Dendritic cell treated with granulocyte-macrophage colony-stimulating factor and Interleukin-4, amounts not matched to agents 40 ng/mL and 50 ng/mL, for 4 days (primary cell): ENCODE measurements around the gene CPLX1.
A peak's percentile ranks its signal among the peaks of the same experiment; 100 is the strongest.
"Not testable (repeated sequence)": the region's sequence is repeated elsewhere in the genome, so short reads cannot be mapped to it uniquely, and the experiment has no call there.

Source experiments
- H3K27ac Mint-ChIP-seq: one replicate; pipeline ENCODE4 v1.8.0; 2022; ENCODE audit warnings: mild to moderate bottlenecking, mixed read lengths
- H3K27me3 Mint-ChIP-seq: one replicate; pipeline ENCODE4 v1.8.0; 2022; ENCODE audit warnings: mild to moderate bottlenecking, mixed read lengths
- H3K36me3 Mint-ChIP-seq: one replicate; pipeline ENCODE4 v1.8.0; 2022; ENCODE audit warnings: low read depth, mixed read lengths
- H3K4me1 Mint-ChIP-seq: one replicate; pipeline ENCODE4 v1.8.0; 2022; ENCODE audit warnings: low read depth, mixed read lengths
- H3K4me3 Mint-ChIP-seq: one replicate; pipeline ENCODE4 v1.8.0; 2022; ENCODE audit warnings: mild to moderate bottlenecking, moderate library complexity, mixed read lengths
- H3K9me3 Mint-ChIP-seq: one replicate; pipeline ENCODE4 v1.8.0; 2022; ENCODE audit warnings: mixed read lengths
- intact Hi-C: fragments of 100-400 bp; cut with micrococcal nuclease; formaldehyde crosslinking; loops from one replicate; pipeline ENCODE4 v1.15.0; 2022

Gene CPLX1

GRCh38 chr4:781493-782216 lies 44.3 kb downstream of the CPLX1 start:
- H3K36me3 Mint-ChIP-seq, result peaks cover 52% of the 10 kb centered on the region
- H3K27me3 Mint-ChIP-seq, result peaks cover 28% of the 10 kb centered on the region
- H3K27ac Mint-ChIP-seq, result peak overlapping the region; percentile 93

GRCh38 chr4:780716-781492 lies 45.0 kb downstream of the CPLX1 start:
- peaks cover 21% of the 10 kb centered on the region for H3K27me3 Mint-ChIP-seq
- intact Hi-C loops, result loop anchor here (5.0 kb wide), 2 partner anchors 74 to 284 kb away; partner anchors contain the start of genes PCGF3, PIGG and ZNF721
- peaks cover 78% of the 10 kb centered on the region for H3K4me1 Mint-ChIP-seq
- H3K9me3 Mint-ChIP-seq, result no peaks in the 10 kb centered on the region
- H3K27ac Mint-ChIP-seq, result peak overlapping the region; percentile 93
- H3K36me3 Mint-ChIP-seq, result peaks cover 59% of the 10 kb centered on the region
- H3K4me3 Mint-ChIP-seq, result peak overlapping the region; percentile 87

More at GRCh38 chr4:781493-782216, 44.3 kb downstream of the CPLX1 start:
- peaks cover 73% of the 10 kb centered on the region for H3K4me1 Mint-ChIP-seq
- no peaks in the 10 kb centered on the region for H3K9me3 Mint-ChIP-seq
- H3K4me3 Mint-ChIP-seq, result peak overlapping the region; percentile 87
- intact Hi-C loops, result loop anchor here (2.0 to 5.0 kb wide), 3 partner anchors 74 to 284 kb away; partner anchors contain the start of genes DGKQ, PCGF3, PIGG and ZNF721

GRCh38 chr4:780255-780654 lies 45.7 kb downstream of the CPLX1 start:
- Mint-ChIP-seq H3K36me3 (peaks cover 66% of the 10 kb centered on the region), H3K4me1 (peaks cover 78% of the 10 kb centered on the region), H3K4me3 (peak overlapping the region; percentile 87), H3K27ac (peak overlapping the region; percentile 93), H3K27me3 (peaks cover 14% of the 10 kb centered on the region)
- not testable (repeated sequence) for H3K9me3 Mint-ChIP-seq
- intact Hi-C loops, result loop anchor here (5.0 kb wide), 2 partner anchors 73 to 283 kb away; partner anchors contain the start of genes PCGF3, PIGG and ZNF721

GRCh38 chr4:779555-779954 lies 46.4 kb downstream of the CPLX1 start:
- intact Hi-C loops, result no loop called here
- Mint-ChIP-seq H3K27ac (no peak overlapping the region), H3K9me3 (peaks cover 6% of the 10 kb centered on the region), H3K4me3 (no peak overlapping the region), H3K27me3 (peaks cover 7% of the 10 kb centered on the region), H3K36me3 (peaks cover 72% of the 10 kb centered on the region), H3K4me1 (peaks cover 78% of the 10 kb centered on the region)

GRCh38 chr4:777520-778262 lies 48.2 kb downstream of the CPLX1 start:
- Mint-ChIP-seq H3K27me3 (no peaks in the 10 kb centered on the region), H3K9me3 (peaks cover 9% of the 10 kb centered on the region), H3K27ac (no peak overlapping the region), H3K4me3 (no peak overlapping the region), H3K4me1 (peaks cover 74% of the 10 kb centered on the region), H3K36me3 (peaks cover 91% of the 10 kb centered on the region)
- intact Hi-C loops, result no loop called here

GRCh38 chr4:776743-777441 lies 49.0 kb downstream of the CPLX1 start:
- Mint-ChIP-seq H3K27ac (no peak overlapping the region), H3K36me3 (peaks cover 98% of the 10 kb centered on the region), H3K4me3 (no peak overlapping the region), H3K27me3 (no peaks in the 10 kb centered on the region), H3K4me1 (peaks cover 67% of the 10 kb centered on the region), H3K9me3 (peaks cover 9% of the 10 kb centered on the region)
- intact Hi-C loops, result no loop called here

GRCh38 chr4:775485-775884 lies 50.4 kb downstream of the CPLX1 start:
- H3K27ac Mint-ChIP-seq, H3K4me3 Mint-ChIP-seq, H3K27me3 Mint-ChIP-seq, intact Hi-C loops, H3K9me3 Mint-ChIP-seq: not testable (repeated sequence)
- H3K4me1 Mint-ChIP-seq, result peaks cover 63% of the 10 kb centered on the region
- peaks cover 99% of the 10 kb centered on the region for H3K36me3 Mint-ChIP-seq

GRCh38 chr4:774419-775092 lies 51.4 kb downstream of the CPLX1 start:
- H3K27ac Mint-ChIP-seq, H3K4me3 Mint-ChIP-seq, intact Hi-C loops, H3K27me3 Mint-ChIP-seq, H3K9me3 Mint-ChIP-seq: not testable (repeated sequence)
- peaks cover 99% of the 10 kb centered on the region for H3K36me3 Mint-ChIP-seq
- peaks cover 54% of the 10 kb centered on the region for H3K4me1 Mint-ChIP-seq

GRCh38 chr4:773214-773613 lies 52.7 kb downstream of the CPLX1 start:
- H3K4me1 Mint-ChIP-seq, result peaks cover 47% of the 10 kb centered on the region
- peaks cover 98% of the 10 kb centered on the region for H3K36me3 Mint-ChIP-seq
- peaks cover 9% of the 10 kb centered on the region for H3K9me3 Mint-ChIP-seq
- no peaks in the 10 kb centered on the region for H3K27me3 Mint-ChIP-seq
- no peak overlapping the region for H3K4me3 Mint-ChIP-seq
- intact Hi-C loops, result no loop called here
- H3K27ac Mint-ChIP-seq, result no peak overlapping the region

- Mint-ChIP-seq H3K4me3 (no peak overlapping the region), H3K27me3 (no peaks in the 10 kb centered on the region), H3K4me1 (peaks cover 43% of the 10 kb centered on the region), H3K36me3 (peaks cover 98% of the 10 kb centered on the region), H3K9me3 (peaks cover 9% of the 10 kb centered on the region), H3K27ac (no peak overlapping the region)
- intact Hi-C loops, result no loop called here
Observed at GRCh38 chr4:772776-773175, 53.2 kb downstream of the CPLX1 start.

GRCh38 chr4:772118-772517 lies 53.8 kb downstream of the CPLX1 start:
- peaks cover 9% of the 10 kb centered on the region for H3K9me3 Mint-ChIP-seq
- no peaks in the 10 kb centered on the region for H3K27me3 Mint-ChIP-seq
- intact Hi-C loops, result no loop called here
- no peak overlapping the region for H3K4me3 Mint-ChIP-seq
- H3K4me1 Mint-ChIP-seq, result peaks cover 37% of the 10 kb centered on the region
- H3K27ac Mint-ChIP-seq, result no peak overlapping the region
- peaks cover 97% of the 10 kb centered on the region for H3K36me3 Mint-ChIP-seq

GRCh38 chr4:771464-771863 lies 54.5 kb downstream of the CPLX1 start:
- Mint-ChIP-seq H3K4me3 (no peak overlapping the region), H3K36me3 (peaks cover 97% of the 10 kb centered on the region), H3K27ac (no peak overlapping the region), H3K27me3 (no peaks in the 10 kb centered on the region), H3K4me1 (peaks cover 30% of the 10 kb centered on the region), H3K9me3 (peaks cover 9% of the 10 kb centered on the region)
- intact Hi-C loops, result no loop called here

GRCh38 chr4:770022-770421 lies 55.9 kb downstream of the CPLX1 start:
- H3K27ac Mint-ChIP-seq, result no peak overlapping the region
- H3K4me3 Mint-ChIP-seq, result no peak overlapping the region
- no peaks in the 10 kb centered on the region for H3K27me3 Mint-ChIP-seq
- peaks cover 97% of the 10 kb centered on the region for H3K36me3 Mint-ChIP-seq
- intact Hi-C loops, result no loop called here
- peaks cover 8% of the 10 kb centered on the region for H3K9me3 Mint-ChIP-seq
- H3K4me1 Mint-ChIP-seq, result peaks cover 34% of the 10 kb centered on the region
